Measurements from ENCODE around the gene TASP1. TPM values are rescaled to one million over a fixed set of nuclear protein-coding genes. Genes with fewer than 3 reads are reported as not detected.
"Not testable (repeated sequence)": the region's sequence is repeated elsewhere in the genome, so short reads cannot be mapped to it uniquely, and the experiment has no call there.

Gene TASP1
- total and polyA plus RNA-seq, 10 donors = 6.3 to 21.5 (median 15.5) TPM

DNA sequence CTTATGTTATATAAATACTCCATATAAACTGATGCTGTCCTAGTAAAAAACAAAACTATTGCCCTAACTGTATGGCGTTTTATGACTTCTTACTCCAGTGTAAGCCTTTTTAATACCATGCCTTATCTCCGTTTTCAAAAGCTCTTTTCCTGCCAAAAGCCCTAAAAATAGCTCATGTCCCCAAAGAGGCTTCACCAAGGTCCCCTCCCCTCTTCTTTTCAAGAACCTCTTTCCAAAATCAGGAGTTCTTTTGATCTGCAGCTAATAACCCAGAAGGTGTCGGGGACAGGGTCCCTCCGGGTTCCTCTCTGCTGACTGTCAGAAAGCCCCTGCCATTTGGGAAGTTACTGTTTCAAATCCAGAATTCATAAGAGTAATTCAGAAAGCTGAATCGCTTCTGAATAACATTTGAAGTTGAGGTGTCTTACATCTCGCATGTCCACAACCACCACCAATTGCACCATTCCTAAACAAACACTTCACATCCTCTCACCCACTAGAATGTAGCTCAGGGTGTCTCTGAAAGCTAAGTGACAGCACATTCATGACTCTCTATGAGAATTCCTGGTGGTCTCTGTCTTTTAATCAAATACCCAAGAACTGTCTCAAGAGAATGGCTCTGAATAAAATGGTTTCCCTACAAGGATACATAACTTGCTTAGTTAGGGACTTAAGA is 13.3 kb downstream of the TASP1 start:
- 70 to 78% (median 75%) methylated on average over 6 of the region's 6 CpGs for WGBS, 5 donors
- TF ChIP-seq, protein P1, sequence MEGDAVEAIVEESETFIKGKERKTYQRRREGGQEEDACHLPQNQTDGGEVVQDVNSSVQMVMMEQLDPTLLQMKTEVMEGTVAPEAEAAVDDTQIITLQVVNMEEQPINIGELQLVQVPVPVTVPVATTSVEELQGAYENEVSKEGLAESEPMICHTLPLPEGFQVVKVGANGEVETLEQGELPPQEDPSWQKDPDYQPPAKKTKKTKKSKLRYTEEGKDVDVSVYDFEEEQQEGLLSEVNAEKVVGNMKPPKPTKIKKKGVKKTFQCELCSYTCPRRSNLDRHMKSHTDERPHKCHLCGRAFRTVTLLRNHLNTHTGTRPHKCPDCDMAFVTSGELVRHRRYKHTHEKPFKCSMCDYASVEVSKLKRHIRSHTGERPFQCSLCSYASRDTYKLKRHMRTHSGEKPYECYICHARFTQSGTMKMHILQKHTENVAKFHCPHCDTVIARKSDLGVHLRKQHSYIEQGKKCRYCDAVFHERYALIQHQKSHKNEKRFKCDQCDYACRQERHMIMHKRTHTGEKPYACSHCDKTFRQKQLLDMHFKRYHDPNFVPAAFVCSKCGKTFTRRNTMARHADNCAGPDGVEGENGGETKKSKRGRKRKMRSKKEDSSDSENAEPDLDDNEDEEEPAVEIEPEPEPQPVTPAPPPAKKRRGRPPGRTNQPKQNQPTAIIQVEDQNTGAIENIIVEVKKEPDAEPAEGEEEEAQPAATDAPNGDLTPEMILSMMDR (IDR thresholded peaks at IDR 0.05 in 8 of 11, conservative IDR thresholded peaks at IDR 0.05 in 3 of 11) = no peak
- TF ChIP-seq POLR2A (IDR thresholded peaks at IDR 0.05) = no peak
- no peak for TF ChIP-seq POLR2AphosphoS5 (IDR thresholded peaks at IDR 0.05)
- Histone ChIP-seq H3K4me3 (no peak overlapping the region), H3K27ac (no peak overlapping the region), H3K9me3 (no peaks in the 10 kb centered on the region), H3K27me3 (replicated peaks in 1 of 7) (no peaks in the 10 kb centered on the region), H3K4me1 (peaks cover 0 to 8% (median 0%) of the 10 kb centered on the region in 6 donors), H3K36me3 (peaks cover 0 to 76% (median 17%) of the 10 kb centered on the region in 6 donors)
- intact Hi-C loops (cut with DNase I; ENCODE audit: low total_unique reads) = no loop called here
- DNase-seq = no peak

DNA sequence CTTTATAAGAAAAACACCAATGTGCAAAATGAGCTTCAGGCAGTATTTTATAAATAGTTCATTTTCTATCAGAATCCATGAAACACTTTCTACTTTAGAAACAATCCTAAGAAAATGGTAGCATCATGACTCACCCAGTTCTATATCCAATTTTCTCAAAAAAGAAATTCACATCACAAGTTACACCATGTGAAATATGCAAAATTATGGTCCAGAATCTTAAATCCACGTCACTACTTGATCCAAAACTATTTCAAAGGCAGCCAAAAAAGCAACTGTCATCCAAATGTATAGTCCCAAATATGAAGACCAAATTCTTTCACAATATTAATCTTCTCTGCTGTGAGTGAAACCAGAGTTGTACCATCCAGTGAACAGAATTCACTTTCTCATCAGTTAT is 19.3 kb downstream of the TASP1 start:
- H3K27me3 ChIP-seq (replicated peaks in 1 of 7); H3K4me3 ChIP-seq; H3K27ac ChIP-seq; DNase-seq; intact Hi-C loops (cut with DNase I; ENCODE audit: low total_unique reads); H3K4me1 ChIP-seq; H3K9me3 ChIP-seq: not testable (repeated sequence)
- peaks cover 0 to 42% (median 0%) of the 10 kb centered on the region in 6 donors for H3K36me3 ChIP-seq
- WGBS, 5 donors = 86 to 95% (median 90%) methylated on average over 1 of the region's 1 CpG

DNA sequence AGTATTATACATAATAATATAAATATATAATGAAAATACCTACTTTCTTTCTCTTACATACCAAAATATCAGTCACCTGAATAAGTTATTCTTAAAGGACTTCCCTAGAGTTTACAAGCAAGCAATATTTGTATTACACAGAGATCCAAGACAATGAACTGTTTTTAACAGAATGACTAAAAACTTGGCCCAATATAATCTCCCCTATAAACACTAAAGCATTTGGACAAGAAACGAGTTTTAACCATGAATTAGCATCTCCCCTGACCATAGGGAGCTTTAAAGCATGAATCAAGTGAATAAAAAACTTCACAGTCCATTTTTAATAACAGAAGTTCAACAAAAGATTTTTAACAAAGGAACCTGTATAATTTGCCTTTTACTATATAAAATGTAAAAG is 20.3 kb downstream of the TASP1 start:
- H3K4me1 ChIP-seq; H3K4me3 ChIP-seq; DNase-seq; H3K27me3 ChIP-seq (replicated peaks in 1 of 7); intact Hi-C loops (cut with DNase I; ENCODE audit: low total_unique reads); H3K27ac ChIP-seq; H3K9me3 ChIP-seq: not testable (repeated sequence)
- peaks cover 0 to 39% (median 0%) of the 10 kb centered on the region in 6 donors for H3K36me3 ChIP-seq
- 68 to 82% (median 80%) methylated on average over 1 of the region's 1 CpG for WGBS, 5 donors

DNA sequence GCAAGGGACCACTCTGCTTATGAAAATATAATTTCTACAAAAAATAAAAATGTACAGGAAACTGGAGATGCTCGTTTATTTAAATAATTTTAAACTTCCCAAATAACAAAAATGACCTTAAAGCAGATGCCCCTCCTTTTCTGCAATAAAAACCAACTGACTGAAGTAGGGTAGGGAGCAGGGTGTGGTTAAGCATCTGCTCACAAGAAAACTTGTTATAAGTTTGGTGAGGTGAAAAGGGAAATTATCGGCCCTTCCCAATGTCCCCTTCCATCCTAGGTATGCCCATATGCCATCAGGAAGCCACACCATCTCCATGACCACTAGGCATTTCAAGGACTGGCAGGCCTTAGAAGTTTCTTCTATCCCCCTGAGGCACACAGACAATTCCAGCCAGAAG is 21.1 kb downstream of the TASP1 start:
- H3K9me3 ChIP-seq; DNase-seq; H3K27ac ChIP-seq; H3K4me3 ChIP-seq; H3K4me1 ChIP-seq; intact Hi-C loops (cut with DNase I; ENCODE audit: low total_unique reads); H3K27me3 ChIP-seq (replicated peaks in 1 of 7): not testable (repeated sequence)
- H3K36me3 ChIP-seq = peaks cover 0 to 32% (median 0%) of the 10 kb centered on the region in 6 donors
- WGBS, 5 donors = 75 to 85% (median 82%) methylated on average over 2 of the region's 2 CpGs

DNA sequence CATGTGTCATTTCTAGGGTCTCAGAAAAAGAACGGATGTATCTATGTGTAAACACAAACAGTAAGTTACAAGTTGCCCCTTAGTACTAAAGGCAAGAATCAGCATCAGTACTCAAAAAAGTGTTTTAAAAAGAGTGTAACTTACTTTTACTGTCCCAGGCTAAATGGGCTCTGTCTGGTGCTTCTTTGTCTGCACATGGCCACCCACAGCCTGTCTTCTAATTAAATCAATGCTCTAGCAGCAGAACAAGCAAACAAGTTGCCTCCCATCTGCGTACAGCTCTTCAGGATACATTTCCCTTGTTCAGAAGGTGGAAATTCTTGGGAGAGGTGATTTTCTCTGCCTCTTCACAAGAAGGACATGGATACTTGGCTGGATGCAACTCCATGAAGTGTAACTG is 22.0 kb downstream of the TASP1 start:
- DNase-seq; H3K4me3 ChIP-seq; H3K9me3 ChIP-seq; H3K4me1 ChIP-seq; H3K27me3 ChIP-seq (replicated peaks in 1 of 7); intact Hi-C loops (cut with DNase I; ENCODE audit: low total_unique reads); H3K27ac ChIP-seq: not testable (repeated sequence)
- 89 to 97% (median 92%) methylated on average over 2 of the region's 2 CpGs for WGBS, 5 donors
- peaks cover 0 to 23% (median 0%) of the 10 kb centered on the region in 6 donors for H3K36me3 ChIP-seq

DNA sequence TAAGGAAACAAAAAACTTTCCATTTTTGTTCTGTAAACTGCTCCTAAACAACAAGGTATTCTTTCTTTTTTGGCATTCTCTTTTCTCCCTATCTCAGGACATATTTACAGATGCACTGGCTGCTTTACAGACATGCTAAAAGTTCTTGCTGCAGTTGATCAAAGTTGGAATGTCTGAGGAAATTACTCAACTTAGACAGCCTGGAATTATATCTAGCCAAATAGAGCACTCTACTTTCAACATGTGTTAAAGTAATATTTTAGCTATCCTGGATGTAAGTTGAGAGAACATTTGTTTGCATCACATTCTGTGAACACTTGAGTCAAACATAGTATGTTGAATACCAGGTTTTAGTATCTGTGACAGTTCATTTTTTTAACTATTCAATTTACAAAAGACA is 24.8 kb downstream of the TASP1 start:
- Histone ChIP-seq H3K27ac (no peak overlapping the region), H3K9me3 (no peaks in the 10 kb centered on the region), H3K27me3 (replicated peaks in 1 of 7) (no peaks in the 10 kb centered on the region), H3K4me3 (no peak overlapping the region), H3K36me3 (peaks cover 0 to 32% (median 3%) of the 10 kb centered on the region in 6 donors), H3K4me1 (no peaks in the 10 kb centered on the region)
- intact Hi-C loops (cut with DNase I; ENCODE audit: low total_unique reads) = no loop called here
- TF ChIP-seq, protein P1 (IDR thresholded peaks at IDR 0.05 in 8 of 11, conservative IDR thresholded peaks at IDR 0.05 in 3 of 11) = no peak
- TF ChIP-seq POLR2A (IDR thresholded peaks at IDR 0.05) (no peak), POLR2AphosphoS5 (IDR thresholded peaks at IDR 0.05) (no peak)
- DNase-seq = no peak

Measured in spleen (tissue), 11 donors.